ENCODE data around the gene MICU2.

DNA sequence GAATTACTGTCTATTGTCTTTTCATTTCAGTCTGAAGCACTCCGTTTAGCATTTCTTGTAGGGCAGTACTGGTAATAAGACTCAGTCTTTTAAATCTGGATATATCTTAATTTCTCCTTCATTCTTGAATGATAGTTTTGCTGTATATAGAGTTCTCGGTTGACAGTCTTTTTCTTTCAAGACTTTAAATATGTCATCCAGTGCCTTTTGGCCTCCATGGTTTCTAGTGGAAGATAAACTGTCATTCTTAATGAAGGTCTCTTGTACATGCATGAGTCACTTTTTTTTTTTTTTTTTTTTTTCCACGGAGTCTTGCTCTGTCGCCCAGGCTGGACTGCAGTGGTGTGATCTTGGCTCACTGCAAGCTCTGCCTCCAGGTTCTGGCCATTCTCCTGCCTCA lies 117.6 kb downstream of the MICU2 start:
- TF ChIP-seq, protein P1, sequence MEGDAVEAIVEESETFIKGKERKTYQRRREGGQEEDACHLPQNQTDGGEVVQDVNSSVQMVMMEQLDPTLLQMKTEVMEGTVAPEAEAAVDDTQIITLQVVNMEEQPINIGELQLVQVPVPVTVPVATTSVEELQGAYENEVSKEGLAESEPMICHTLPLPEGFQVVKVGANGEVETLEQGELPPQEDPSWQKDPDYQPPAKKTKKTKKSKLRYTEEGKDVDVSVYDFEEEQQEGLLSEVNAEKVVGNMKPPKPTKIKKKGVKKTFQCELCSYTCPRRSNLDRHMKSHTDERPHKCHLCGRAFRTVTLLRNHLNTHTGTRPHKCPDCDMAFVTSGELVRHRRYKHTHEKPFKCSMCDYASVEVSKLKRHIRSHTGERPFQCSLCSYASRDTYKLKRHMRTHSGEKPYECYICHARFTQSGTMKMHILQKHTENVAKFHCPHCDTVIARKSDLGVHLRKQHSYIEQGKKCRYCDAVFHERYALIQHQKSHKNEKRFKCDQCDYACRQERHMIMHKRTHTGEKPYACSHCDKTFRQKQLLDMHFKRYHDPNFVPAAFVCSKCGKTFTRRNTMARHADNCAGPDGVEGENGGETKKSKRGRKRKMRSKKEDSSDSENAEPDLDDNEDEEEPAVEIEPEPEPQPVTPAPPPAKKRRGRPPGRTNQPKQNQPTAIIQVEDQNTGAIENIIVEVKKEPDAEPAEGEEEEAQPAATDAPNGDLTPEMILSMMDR (IDR thresholded peaks at IDR 0.05): no peak
- no peak for TF ChIP-seq POLR2AphosphoS5 (IDR thresholded peaks at IDR 0.05)
- no peak for TF ChIP-seq POLR2A (IDR thresholded peaks at IDR 0.05)
- TF ChIP-seq EP300 (IDR thresholded peaks at IDR 0.05): no peak
